ENCODE data around the gene MFSD12. TPM values are rescaled to one million over a fixed set of nuclear protein-coding genes. Genes with fewer than 3 reads are reported as not detected.

MFSD12 gene
- total and polyA plus RNA-seq, 2 donors (not counting 3 experiments of a cell fraction or from before 2014, with no cell fraction given): 51.7 to 78.9 TPM

GRCh38 chr19:3527238-3527910 is 30.0 kb downstream of the MFSD12 start:
- POLR2A ChIA-PET: no interaction called here

DNA sequence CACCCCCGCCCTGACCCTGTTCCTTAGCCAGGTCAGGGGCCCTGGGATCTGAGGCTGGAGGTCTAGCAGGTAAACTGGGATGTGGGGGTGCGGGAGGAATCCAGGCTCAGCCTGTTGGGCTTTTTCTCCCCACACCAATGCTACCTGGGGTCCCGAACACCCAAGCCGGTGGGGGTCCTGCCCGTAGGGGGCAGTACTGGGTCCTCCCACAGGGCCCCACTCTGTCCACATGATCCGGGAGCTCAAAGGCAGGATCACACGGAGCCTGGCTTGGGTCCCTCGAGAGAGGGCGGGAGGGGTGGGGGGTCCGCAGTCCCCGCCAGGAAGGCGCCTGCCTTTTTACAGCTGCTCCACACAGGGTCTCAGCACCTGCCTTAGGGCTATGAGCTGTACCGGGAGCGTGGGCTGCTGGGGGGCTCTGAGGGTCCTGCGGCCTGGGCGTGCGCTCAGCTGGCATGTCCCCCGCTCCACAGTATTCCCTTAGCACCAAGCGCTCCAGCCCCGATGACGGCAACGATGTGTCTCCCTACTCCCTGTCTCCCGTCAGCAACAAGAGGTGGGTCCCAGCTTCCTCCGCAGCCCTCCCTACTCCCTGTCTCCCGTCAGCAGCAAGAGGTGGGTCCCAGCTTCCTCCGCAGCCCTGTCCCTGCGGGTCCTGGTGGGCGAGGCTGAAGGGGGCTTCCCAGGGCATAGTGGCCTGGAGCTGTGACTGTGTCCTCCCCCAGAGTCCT is 30.7 kb downstream of the MFSD12 start:
- dilution Hi-C loops (cut with MboI; ENCODE audit: extremely low pct_ligation_motif_present, low sequenced_read_pairs): no loop called here
- intact Hi-C loops (cut with micrococcal nuclease): no loop called here
- Histone ChIP-seq H4K20me1 (replicated peaks; ENCODE audit: control insufficient read depth, extremely low read depth, insufficient read depth, low read length) (no peaks in the 10 kb centered on the region), H3K4me1 (ENCODE audit: control insufficient read depth, extremely low read depth, insufficient read depth, low read length) (no peaks in the 10 kb centered on the region), H3K36me3 (ENCODE audit: control insufficient read depth in 2 of 2, extremely low read depth in 1 of 2, insufficient read depth in 2 of 2, low read length in 2 of 2) (peaks cover 5 to 51% of the 10 kb centered on the region in 2 experiments), H2AFZ (ENCODE audit: low read depth, low read length) (no peak overlapping the region), H3K27ac (ENCODE audit: insufficient read depth, low read depth, low read length) (no peak overlapping the region), H3K79me2 (ENCODE audit: control insufficient read depth, insufficient read depth, low read length) (peaks cover 7% of the 10 kb centered on the region), H3K9ac (replicated peaks; ENCODE audit: extremely low read depth, insufficient read depth, low read length) (no peak overlapping the region), H3K9me3 (replicated peaks; ENCODE audit: control insufficient read depth, insufficient read depth, low read length) (no peaks in the 10 kb centered on the region), H3K4me2 (ENCODE audit: insufficient read depth, low read length) (no peak overlapping the region), H3K4me3 (replicated peaks in 1 of 3; ENCODE audit: insufficient read depth in 1 of 3, low read depth in 1 of 3, low read length in 3 of 3) (no peak overlapping the region), H3K27me3 (ENCODE audit: control insufficient read depth in 2 of 2, insufficient read depth in 2 of 2, low read length in 2 of 2) (no peaks in the 10 kb centered on the region), H3K9me1 (replicated peaks; ENCODE audit: control insufficient read depth, extremely low read depth, insufficient read depth, low read length) (no peaks in the 10 kb centered on the region)
- POLR2A ChIA-PET: no interaction called here
- no peak for TF ChIP-seq POLR2A (IDR thresholded peaks at IDR 0.05; ENCODE audit: low read depth, low read length)
- TF ChIP-seq, protein P1, sequence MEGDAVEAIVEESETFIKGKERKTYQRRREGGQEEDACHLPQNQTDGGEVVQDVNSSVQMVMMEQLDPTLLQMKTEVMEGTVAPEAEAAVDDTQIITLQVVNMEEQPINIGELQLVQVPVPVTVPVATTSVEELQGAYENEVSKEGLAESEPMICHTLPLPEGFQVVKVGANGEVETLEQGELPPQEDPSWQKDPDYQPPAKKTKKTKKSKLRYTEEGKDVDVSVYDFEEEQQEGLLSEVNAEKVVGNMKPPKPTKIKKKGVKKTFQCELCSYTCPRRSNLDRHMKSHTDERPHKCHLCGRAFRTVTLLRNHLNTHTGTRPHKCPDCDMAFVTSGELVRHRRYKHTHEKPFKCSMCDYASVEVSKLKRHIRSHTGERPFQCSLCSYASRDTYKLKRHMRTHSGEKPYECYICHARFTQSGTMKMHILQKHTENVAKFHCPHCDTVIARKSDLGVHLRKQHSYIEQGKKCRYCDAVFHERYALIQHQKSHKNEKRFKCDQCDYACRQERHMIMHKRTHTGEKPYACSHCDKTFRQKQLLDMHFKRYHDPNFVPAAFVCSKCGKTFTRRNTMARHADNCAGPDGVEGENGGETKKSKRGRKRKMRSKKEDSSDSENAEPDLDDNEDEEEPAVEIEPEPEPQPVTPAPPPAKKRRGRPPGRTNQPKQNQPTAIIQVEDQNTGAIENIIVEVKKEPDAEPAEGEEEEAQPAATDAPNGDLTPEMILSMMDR (IDR thresholded peaks at IDR 0.05; ENCODE audit: extremely low read depth in 1 of 2, insufficient read depth in 1 of 2, low read depth in 1 of 2, low read length in 2 of 2): peak in 1 of 2 donors; percentile 24
- FAIRE-seq (no peak), DNase-seq (ENCODE audit: low read depth, low spot score) (no peak)
- CTCF ChIA-PET: interaction anchor here (1.0 to 1.4 kb wide), 2 partner anchors 18 to 96 kb away, joined by 3 to 5 read pairs; no protein-coding TSS in a partner anchor
- BruUV-seq (replicated peaks): no TSS peak

More at GRCh38 chr19:3527238-3527910, 30.0 kb downstream of the MFSD12 start:
- Histone ChIP-seq H3K9ac (replicated peaks; ENCODE audit: extremely low read depth, insufficient read depth, low read length) (no peak overlapping the region), H3K27ac (ENCODE audit: insufficient read depth, low read depth, low read length) (no peak overlapping the region), H4K20me1 (replicated peaks; ENCODE audit: control insufficient read depth, extremely low read depth, insufficient read depth, low read length) (no peaks in the 10 kb centered on the region), H3K9me3 (replicated peaks; ENCODE audit: control insufficient read depth, insufficient read depth, low read length) (no peaks in the 10 kb centered on the region), H3K4me2 (ENCODE audit: insufficient read depth, low read length) (no peak overlapping the region), H3K79me2 (ENCODE audit: control insufficient read depth, insufficient read depth, low read length) (peaks cover under 1% of the 10 kb centered on the region), H3K9me1 (replicated peaks; ENCODE audit: control insufficient read depth, extremely low read depth, insufficient read depth, low read length) (no peaks in the 10 kb centered on the region), H3K36me3 (ENCODE audit: control insufficient read depth in 2 of 2, extremely low read depth in 1 of 2, insufficient read depth in 2 of 2, low read length in 2 of 2) (peaks cover 7 to 54% of the 10 kb centered on the region in 2 experiments), H2AFZ (ENCODE audit: low read depth, low read length) (no peak overlapping the region), H3K4me1 (ENCODE audit: control insufficient read depth, extremely low read depth, insufficient read depth, low read length) (no peaks in the 10 kb centered on the region), H3K4me3 (replicated peaks in 1 of 3; ENCODE audit: insufficient read depth in 1 of 3, low read depth in 1 of 3, low read length in 3 of 3) (no peak overlapping the region), H3K27me3 (ENCODE audit: control insufficient read depth in 2 of 2, insufficient read depth in 2 of 2, low read length in 2 of 2) (no peaks in the 10 kb centered on the region)
- BruUV-seq (replicated peaks): no TSS peak
- TF ChIP-seq MYC (IDR thresholded peaks at IDR 0.05; ENCODE audit: low read depth, low read length) (no peak), POLR2AphosphoS5 (IDR thresholded peaks at IDR 0.05; ENCODE audit: insufficient read depth, low read depth, low read length) (no peak)
- DNase-seq (ENCODE audit: low read depth, low spot score) (no peak), FAIRE-seq (no peak)
- dilution Hi-C loops (cut with MboI; ENCODE audit: extremely low pct_ligation_motif_present, low sequenced_read_pairs): no loop called here
- CTCF ChIA-PET: interaction anchor here (1.0 to 1.4 kb wide), 2 partner anchors 17 to 96 kb away, joined by 3 to 5 read pairs; no protein-coding TSS in a partner anchor
- intact Hi-C loops (cut with micrococcal nuclease): no loop called here

All from endothelial cell of umbilical vein (primary cell).